NCI-H1105 treated with DMSO at 0.1 percent for 48 hours (cell line): ENCODE measurements around the gene FAM229A.

Experiments used
- DNase-seq: peaks from one replicate; lab custom pipeline; 2025; lab: John Stamatoyannopoulos, UW

FAM229A gene

GRCh38 chr1:32331549-32331948, 30.7 kb downstream of the FAM229A start:
- no peak for DNase-seq

- DNase-seq = no peak
Observed at GRCh38 chr1:32330558-32331151, 31.6 kb downstream of the FAM229A start.

- no peak for DNase-seq
Observed at GRCh38 chr1:32329931-32330466, 32.3 kb downstream of the FAM229A start.

- DNase-seq = no peak
Observed at GRCh38 chr1:32327204-32327603, 35.1 kb downstream of the FAM229A start.

- DNase-seq = no peak
Observed at GRCh38 chr1:32321712-32322291, 40.5 kb downstream of the FAM229A start.

GRCh38 chr1:32318127-32318869, 44.0 kb downstream of the FAM229A start:
- no peak for DNase-seq

GRCh38 chr1:32316903-32317277, 45.4 kb downstream of the FAM229A start:
- no peak for DNase-seq

GRCh38 chr1:32311709-32312393, 50.4 kb downstream of the FAM229A start:
- DNase-seq = no peak
